HG02884 (cell line): ENCODE measurements around the gene TMED1.
"Not testable (repeated sequence)": the region's sequence is repeated elsewhere in the genome, so short reads cannot be mapped to it uniquely, and the experiment has no call there.

ENCODE experiments used
- ATAC-seq: cut with Tn5 transposase; IDR thresholded peaks from one replicate; pipeline ENCODE4 v1.9.1; 2021; ENCODE audit warnings: mild to moderate bottlenecking, moderate library complexity; ENCODE audit not compliant: unreplicated experiment

TMED1 gene

GRCh38 chr19:10835754-10836478 is at the start of gene TMED1:
Gene TMED1, minus strand, starts transcription at chr19:10836212. Its CDS starts 21 bp downstream, at chr19:10836191.
- ATAC-seq = peak; percentile 73

- ATAC-seq = no peak
Measured at GRCh38 chr19:10885201-10886169, 49.5 kb upstream of the TMED1 start.

DNA sequence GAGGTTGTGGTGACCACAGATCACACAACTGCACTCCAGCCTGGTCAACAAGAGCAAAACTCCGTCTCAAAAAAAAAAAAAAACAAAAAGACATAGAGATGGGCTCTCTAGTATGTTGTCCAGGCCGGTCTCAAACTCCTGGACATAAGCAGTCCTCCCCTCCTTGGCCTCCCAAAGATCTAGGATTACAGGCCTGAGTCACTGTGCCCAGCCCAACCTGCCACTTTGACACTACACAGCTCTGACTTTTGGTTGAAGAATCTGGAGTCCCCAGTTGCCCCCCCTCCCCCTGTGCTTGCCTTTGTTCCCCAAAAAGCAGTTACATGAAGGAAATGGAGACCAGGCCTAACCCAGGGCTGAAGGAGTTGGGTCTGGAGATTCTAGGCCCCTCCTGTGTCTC is 48.3 kb upstream of the TMED1 start:
- ATAC-seq = no peak

- ATAC-seq = no peak
Measured at GRCh38 chr19:10882108-10882457, 46.1 kb upstream of the TMED1 start.

- no peak for ATAC-seq
Measured at GRCh38 chr19:10881403-10882107, 45.5 kb upstream of the TMED1 start.

- no peak for ATAC-seq
Measured at GRCh38 chr19:10878253-10878652, 42.2 kb upstream of the TMED1 start.

GRCh38 chr19:10877608-10878007 is 41.6 kb upstream of the TMED1 start:
- ATAC-seq = not testable (repeated sequence)

- peak; percentile 57 for ATAC-seq
Measured at GRCh38 chr19:10876459-10877240, 40.6 kb upstream of the TMED1 start.

DNA sequence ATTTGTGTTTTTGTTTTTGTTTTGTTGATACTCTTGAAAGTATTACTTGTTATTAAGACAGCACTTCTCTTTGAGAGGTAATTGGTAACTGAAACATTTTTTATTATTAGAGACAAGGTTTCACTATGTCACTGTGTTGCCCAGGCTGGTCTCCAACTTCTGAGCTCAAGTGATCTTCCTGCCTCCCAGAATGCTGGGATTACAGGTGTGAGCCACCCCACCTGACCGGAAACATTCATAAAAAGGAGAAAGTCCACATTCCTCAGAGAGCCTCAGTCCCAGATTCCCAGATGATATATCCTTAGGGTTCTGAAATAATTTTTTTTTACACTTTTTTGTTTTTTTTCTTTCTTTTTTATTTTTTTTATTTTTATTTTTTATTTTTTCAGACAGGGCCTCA is 38.0 kb upstream of the TMED1 start:
- no peak for ATAC-seq

GRCh38 chr19:10872546-10873107 is 36.6 kb upstream of the TMED1 start:
- ATAC-seq = no peak

DNA sequence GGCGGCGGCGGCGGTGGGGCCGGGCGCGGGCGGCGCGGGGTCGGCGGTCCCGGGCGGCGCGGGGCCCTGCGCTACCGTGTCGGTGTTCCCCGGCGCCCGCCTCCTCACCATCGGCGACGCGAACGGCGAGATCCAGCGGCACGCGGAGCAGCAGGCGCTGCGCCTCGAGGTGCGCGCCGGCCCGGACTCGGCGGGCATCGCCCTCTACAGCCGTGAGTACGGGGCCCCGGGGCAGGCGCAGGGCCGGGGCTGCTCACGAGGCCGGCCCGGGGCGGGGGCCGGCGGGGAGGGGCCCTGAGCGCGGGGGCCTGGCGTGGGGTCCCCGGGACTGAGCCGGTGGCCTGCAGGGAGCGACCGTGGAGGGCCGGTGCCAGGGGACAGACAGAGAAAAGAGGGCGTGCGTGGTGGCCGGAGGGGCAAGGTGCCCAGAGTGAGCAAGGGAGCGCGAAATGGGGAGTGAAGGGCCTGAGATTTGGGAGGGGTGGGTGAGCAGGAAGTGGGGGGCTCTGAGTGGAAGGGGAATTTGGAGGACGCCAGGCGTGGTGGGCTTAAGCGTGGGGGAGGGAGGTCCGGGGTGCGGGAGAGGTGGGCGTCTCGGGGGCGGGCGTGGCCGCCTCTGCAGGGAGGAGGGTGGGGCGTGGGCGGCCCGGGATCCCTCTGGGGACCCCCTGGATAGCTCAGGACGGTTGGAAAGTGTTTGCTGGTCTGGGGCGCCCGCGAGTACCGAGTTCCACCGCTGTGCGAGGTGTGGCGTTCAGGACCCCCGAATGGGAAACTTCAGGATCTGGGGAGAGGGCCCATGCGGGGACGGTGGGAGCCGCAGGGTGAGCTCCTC is 35.9 kb upstream of the TMED1 start:
- ATAC-seq = peak; percentile 2

GRCh38 chr19:10870955-10871603 is 35.1 kb upstream of the TMED1 start, which contains the start of gene CARM1:
Gene CARM1, plus strand, starts transcription at chr19:10871553. Its CDS starts 150 bp downstream, at chr19:10871703.
- ATAC-seq = peak; percentile 72

- no peak for ATAC-seq
Measured at GRCh38 chr19:10870501-10870954, 34.5 kb upstream of the TMED1 start.

- ATAC-seq = not testable (repeated sequence)
Measured at GRCh38 chr19:10869872-10870311, 33.9 kb upstream of the TMED1 start.

DNA sequence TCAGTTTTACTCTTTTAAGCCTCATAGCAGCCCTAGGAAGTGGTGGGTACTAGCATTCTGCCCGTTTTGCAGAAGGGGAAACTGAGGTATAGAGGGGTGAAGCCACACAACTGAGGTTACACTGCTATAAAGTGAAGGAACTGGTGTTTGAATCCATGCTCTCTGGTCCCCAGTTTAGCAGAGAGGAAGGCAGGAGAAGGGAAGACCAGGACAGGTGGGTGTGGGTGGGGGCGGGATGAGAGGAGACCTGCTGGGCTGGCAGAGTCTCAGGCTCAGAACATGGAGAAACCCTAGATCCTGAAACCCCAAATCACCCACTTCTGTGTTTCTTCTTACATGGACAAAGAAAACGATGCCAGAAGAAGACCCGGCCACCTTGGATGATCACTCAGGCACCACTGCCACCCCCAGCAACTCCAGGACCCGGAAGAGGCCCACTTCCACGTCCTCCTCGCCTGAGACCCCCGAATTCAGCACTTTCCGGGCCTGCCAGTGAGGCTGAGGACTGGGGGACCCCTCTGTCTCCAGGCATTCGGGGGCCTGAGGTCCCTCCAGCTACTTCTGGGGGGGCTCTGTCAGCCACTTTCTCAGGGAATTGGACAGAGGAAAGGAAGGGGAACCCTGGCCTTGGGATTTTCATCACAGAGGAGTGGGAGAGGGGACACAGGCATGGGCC is 33.0 kb upstream of the TMED1 start:
- ATAC-seq = no peak

GRCh38 chr19:10866495-10866894 is 30.5 kb upstream of the TMED1 start:
- no peak for ATAC-seq

DNA sequence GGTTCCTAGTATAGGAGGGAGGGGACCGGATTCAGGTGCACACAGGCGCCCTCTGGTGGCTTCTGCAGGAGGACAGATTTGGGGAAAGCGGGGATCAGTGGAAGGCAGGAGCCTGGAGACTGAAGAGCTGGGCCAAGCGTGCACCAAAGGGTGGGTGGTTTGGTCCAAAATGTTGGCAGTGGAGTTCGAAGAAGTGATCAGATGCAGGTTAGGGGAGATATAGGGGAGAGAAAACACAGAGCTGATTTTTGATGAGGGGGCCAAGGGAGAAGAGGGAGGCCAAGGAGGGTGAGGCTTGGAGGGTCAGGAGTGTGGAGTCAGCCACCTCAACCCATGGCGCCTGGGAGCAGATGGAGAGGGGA is 28.5 kb upstream of the TMED1 start:
- no peak for ATAC-seq

DNA sequence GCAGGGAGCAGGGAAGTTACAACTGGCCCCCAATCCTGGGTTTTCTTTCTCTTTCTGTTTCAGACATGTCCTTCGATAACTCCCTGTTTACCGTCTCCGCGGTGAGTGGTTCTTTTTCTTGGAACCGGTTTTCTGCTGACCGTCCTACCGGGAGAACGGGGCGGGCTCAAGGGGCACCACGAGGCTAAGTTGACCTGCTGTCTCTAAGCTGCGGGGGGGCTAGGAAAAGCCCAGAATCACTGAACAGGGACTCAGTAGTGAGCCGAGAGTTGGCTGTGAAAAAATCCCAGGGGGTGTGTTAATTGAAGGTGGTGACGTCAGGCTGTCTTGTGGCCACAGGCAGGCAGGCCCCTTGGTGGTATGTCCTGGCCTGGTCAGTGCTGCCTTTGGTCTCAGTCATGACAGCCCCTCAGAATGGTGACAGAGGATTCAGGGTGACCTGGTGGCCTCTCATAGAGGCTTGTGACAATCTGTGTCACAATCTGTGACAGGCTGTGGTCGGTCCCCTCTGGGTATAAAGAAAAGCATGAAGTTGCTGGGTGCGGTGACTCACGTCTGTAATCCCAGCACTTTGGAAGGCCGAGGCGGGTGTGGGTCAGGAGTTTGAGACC is 27.2 kb upstream of the TMED1 start:
- ATAC-seq = no peak
